Type B pancreatic cell (in vitro differentiated cells): ENCODE data around the gene TM4SF4. TPM values are rescaled to one million over a fixed set of nuclear protein-coding genes. Genes with fewer than 3 reads are reported as not detected.

Experiments
- DNase-seq: peaks from one replicate; pipeline ENCODE4 v3.0.0; 2021; ENCODE audit warnings: mixed read lengths; ENCODE audit not compliant: unreplicated experiment; ENCODE audit errors: extremely low spot score
- H3K27ac Mint-ChIP-seq: 2 replicates; pipeline ENCODE4 v1.8.0; 2021; ENCODE audit warnings: mild to moderate bottlenecking, mixed read lengths
- H3K27me3 Mint-ChIP-seq: 2 replicates; pipeline ENCODE4 v1.8.0; 2021; ENCODE audit warnings: mixed read lengths
- H3K36me3 Mint-ChIP-seq: 2 replicates; pipeline ENCODE4 v1.8.0; 2021; ENCODE audit warnings: mixed read lengths
- H3K4me1 Mint-ChIP-seq: one replicate; pipeline ENCODE4 v1.8.0; 2021; ENCODE audit warnings: mixed read lengths; ENCODE audit not compliant: unreplicated experiment
- H3K4me3 Mint-ChIP-seq: 2 replicates; pipeline ENCODE4 v1.8.0; 2021; ENCODE audit warnings: mild to moderate bottlenecking, mixed read lengths
- H3K9me3 Mint-ChIP-seq: 2 replicates; pipeline ENCODE4 v1.8.0; 2021; ENCODE audit warnings: mixed read lengths
- long read RNA-seq: library from polyadenylated mRNA; unstranded; transcript quantifications from one replicate; pipeline ENCODE4 v2.0.0, GENCODE V29; 2020
- total RNA-seq: library from RNA; stranded (reverse); gene quantifications from 2 replicates; pipeline ENCODE4 v1.2.1, GENCODE V29; 2021; ENCODE audit warnings: low replicate concordance
- TF ChIP-seq, protein P1 (sequence below): fragments of 200-600 bp; sonication (generic); conservative IDR thresholded peaks from 2 replicates; pipeline ENCODE4 v1.5.0; 2021; ENCODE audit warnings: antibody characterized with exemption, mild to moderate bottlenecking

Gene TM4SF4, protein sequence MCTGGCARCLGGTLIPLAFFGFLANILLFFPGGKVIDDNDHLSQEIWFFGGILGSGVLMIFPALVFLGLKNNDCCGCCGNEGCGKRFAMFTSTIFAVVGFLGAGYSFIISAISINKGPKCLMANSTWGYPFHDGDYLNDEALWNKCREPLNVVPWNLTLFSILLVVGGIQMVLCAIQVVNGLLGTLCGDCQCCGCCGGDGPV
- 18.1 and 97.1 TPM in 2 replicates for total RNA-seq
- long read RNA-seq, transcript TM4SF4-201 (5 exons, 2,101 nt): major isoform, 406 of 422 reads
- long read RNA-seq, partial matches to known transcripts: 10 of 422 reads
- long read RNA-seq, other reads (novel, unspliced or antisense): 6 of 422 reads

DNA sequence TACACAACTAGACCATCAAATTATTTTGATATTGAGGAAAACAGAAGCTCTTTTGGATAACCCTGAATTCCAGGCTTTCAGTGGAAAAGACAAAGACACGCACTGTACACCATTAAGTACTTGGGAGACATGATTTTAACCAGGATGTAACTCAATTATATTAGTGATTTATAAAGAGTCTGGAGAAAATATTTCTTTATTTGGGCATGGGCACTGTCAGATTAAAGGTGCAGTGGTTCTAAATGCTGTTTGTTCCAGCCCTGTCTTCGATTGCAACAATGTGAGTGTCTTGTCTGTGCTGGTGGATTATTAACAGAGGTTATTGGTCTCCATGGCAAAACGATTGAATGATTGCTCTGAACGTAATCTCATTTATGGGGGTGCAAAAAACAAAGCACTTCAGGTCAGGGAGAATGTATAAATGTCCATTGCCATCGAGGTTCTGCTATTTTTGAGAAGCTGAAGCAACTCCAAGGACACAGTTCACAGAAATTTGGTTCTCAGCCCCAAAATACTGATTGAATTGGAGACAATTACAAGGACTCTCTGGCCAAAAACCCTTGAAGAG lies at the start of gene TM4SF4:
TSS of gene TM4SF4 (plus strand) at position 448 of the 568 bp plus-strand sequence. CDS start 181 bp downstream, outside the sequence.
- peaks cover 37% of the 10 kb centered on the region for H3K4me1 Mint-ChIP-seq
- peak within 1 kb of the TSS; percentile 37 for H3K4me3 Mint-ChIP-seq
- H3K27ac Mint-ChIP-seq: peak within 1 kb of the TSS; percentile 86
- peaks cover 4% of the 10 kb centered on the region for H3K9me3 Mint-ChIP-seq
- H3K36me3 Mint-ChIP-seq: no peaks in the 10 kb centered on the region
- no peak for DNase-seq
- no peaks in the 10 kb centered on the region for H3K27me3 Mint-ChIP-seq
- TF ChIP-seq, protein P1, sequence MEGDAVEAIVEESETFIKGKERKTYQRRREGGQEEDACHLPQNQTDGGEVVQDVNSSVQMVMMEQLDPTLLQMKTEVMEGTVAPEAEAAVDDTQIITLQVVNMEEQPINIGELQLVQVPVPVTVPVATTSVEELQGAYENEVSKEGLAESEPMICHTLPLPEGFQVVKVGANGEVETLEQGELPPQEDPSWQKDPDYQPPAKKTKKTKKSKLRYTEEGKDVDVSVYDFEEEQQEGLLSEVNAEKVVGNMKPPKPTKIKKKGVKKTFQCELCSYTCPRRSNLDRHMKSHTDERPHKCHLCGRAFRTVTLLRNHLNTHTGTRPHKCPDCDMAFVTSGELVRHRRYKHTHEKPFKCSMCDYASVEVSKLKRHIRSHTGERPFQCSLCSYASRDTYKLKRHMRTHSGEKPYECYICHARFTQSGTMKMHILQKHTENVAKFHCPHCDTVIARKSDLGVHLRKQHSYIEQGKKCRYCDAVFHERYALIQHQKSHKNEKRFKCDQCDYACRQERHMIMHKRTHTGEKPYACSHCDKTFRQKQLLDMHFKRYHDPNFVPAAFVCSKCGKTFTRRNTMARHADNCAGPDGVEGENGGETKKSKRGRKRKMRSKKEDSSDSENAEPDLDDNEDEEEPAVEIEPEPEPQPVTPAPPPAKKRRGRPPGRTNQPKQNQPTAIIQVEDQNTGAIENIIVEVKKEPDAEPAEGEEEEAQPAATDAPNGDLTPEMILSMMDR: no peak

- Mint-ChIP-seq H3K27me3 (no peaks in the 10 kb centered on the region), H3K4me3 (no peak overlapping the region), H3K36me3 (no peaks in the 10 kb centered on the region), H3K9me3 (no peaks in the 10 kb centered on the region), H3K4me1 (no peaks in the 10 kb centered on the region), H3K27ac (no peak overlapping the region)
- no peak for DNase-seq
- TF ChIP-seq, protein P1: no peak
Measured at GRCh38 chr3:149424918-149425317, 49.6 kb upstream of the TM4SF4 start.

DNA sequence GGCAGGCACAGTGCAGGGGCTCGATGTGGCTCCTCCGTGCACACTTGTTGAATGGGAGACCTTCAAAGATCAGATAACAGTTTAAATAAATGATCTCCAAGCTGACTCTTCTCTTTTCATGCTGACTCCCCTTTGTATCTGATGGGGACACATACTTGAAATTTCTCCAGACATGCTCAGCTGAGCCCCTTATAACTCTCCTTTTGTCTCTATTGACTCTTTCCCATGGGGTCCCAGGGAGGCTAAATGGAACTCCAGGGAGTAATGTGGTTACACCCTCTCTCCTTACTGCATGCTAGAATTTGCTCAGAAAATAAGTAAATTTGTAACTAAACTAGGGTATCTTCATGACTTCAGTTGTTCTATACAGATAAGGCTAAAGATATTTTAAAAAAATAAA lies 48.2 kb upstream of the TM4SF4 start:
- no peaks in the 10 kb centered on the region for H3K27me3 Mint-ChIP-seq
- DNase-seq: no peak
- H3K36me3 Mint-ChIP-seq: no peaks in the 10 kb centered on the region
- TF ChIP-seq, protein P1: no peak
- no peaks in the 10 kb centered on the region for H3K9me3 Mint-ChIP-seq
- H3K27ac Mint-ChIP-seq: no peak overlapping the region
- H3K4me1 Mint-ChIP-seq: no peaks in the 10 kb centered on the region
- H3K4me3 Mint-ChIP-seq: no peak overlapping the region

DNA sequence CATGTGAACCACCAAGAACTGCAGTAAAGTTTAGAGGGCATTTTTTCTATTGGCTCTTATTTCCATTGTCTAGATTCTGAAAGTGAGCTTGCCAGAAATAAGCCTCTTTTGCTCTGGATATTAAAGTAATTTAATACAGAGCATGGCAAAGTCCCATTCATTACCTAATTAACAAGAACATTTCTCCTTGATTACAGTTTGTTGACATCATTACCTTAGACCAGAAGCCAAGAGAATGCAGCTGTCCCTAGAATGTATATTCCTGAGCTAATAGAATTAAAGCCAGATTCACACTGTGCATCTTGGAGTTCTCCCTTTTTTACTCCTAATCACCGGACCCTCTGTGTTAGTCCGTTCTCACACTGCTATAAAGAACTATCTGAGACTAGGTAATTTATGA lies 46.4 kb upstream of the TM4SF4 start:
- no peak for DNase-seq
- no peaks in the 10 kb centered on the region for H3K4me1 Mint-ChIP-seq
- H3K9me3 Mint-ChIP-seq: peaks cover 4% of the 10 kb centered on the region
- H3K36me3 Mint-ChIP-seq: no peaks in the 10 kb centered on the region
- no peak overlapping the region for H3K4me3 Mint-ChIP-seq
- H3K27me3 Mint-ChIP-seq: no peaks in the 10 kb centered on the region
- TF ChIP-seq, protein P1: no peak
- H3K27ac Mint-ChIP-seq: no peak overlapping the region

- Mint-ChIP-seq H3K27ac (no peak overlapping the region), H3K4me3 (no peak overlapping the region), H3K9me3 (peaks cover 4% of the 10 kb centered on the region), H3K27me3 (no peaks in the 10 kb centered on the region), H3K36me3 (no peaks in the 10 kb centered on the region), H3K4me1 (no peaks in the 10 kb centered on the region)
- DNase-seq: no peak
- TF ChIP-seq, protein P1: no peak
Measured at GRCh38 chr3:149430216-149430615, 44.3 kb upstream of the TM4SF4 start.
